Suprapubic skin (tissue), 4 donors: ENCODE results near the gene PPP2R3B. TPM values are rescaled to one million over a fixed set of nuclear protein-coding genes. Genes with fewer than 3 reads are reported as not detected.
A peak's percentile ranks its signal among the peaks of the same experiment; 100 is the strongest.

ENCODE experiments used
- DNase-seq, 2 donors: peaks; one replicate each; pipeline ENCODE4 v3.0.0-alpha.2; 2019; ENCODE audit warnings: low spot score in 2 of 2
- H3K27ac ChIP-seq: fragments of 200-600 bp; sonication (generic); one replicate; pipeline ENCODE4 v1.5.1; 2019
- H3K27me3 ChIP-seq: fragments of 200-600 bp; sonication (generic); one replicate; pipeline ENCODE4 v1.5.1; 2019
- H3K36me3 ChIP-seq: fragments of 200-600 bp; sonication (generic); one replicate; pipeline ENCODE4 v1.5.1; 2019
- H3K4me1 ChIP-seq: fragments of 200-600 bp; sonication (generic); one replicate; pipeline ENCODE4 v1.5.1; 2019
- H3K4me3 ChIP-seq: fragments of 200-600 bp; sonication (generic); one replicate; pipeline ENCODE4 v1.5.1; 2019; ENCODE audit warnings: mild to moderate bottlenecking
- H3K9me3 ChIP-seq: fragments of 200-600 bp; sonication (generic); one replicate; pipeline ENCODE4 v1.5.1; 2019
- EP300 ChIP-seq: sonication (generic); formaldehyde crosslinking; IDR thresholded peaks from one replicate; pipeline ENCODE4 v1.6.1; 2017; ENCODE audit warnings: antibody characterized with exemption
- POLR2A ChIP-seq, 2 donors: fragments of 450-650 bp; IDR thresholded peaks; one replicate each; pipeline ENCODE4 v1.6.1; 2017; ENCODE audit warnings: antibody characterized with exemption in 2 of 2, mild to moderate bottlenecking in 2 of 2, moderate library complexity in 2 of 2
- POLR2AphosphoS5 ChIP-seq, 3 donors: sonication (generic); formaldehyde crosslinking; IDR thresholded peaks; one replicate each; pipeline ENCODE4 v1.6.1; 2017; ENCODE audit warnings: antibody characterized with exemption in 3 of 3
- WGBS: methylation state at CpG from one replicate; pipeline ENCODE4 v1.1.5; 2018; 5-methylcytosine and 5-hydroxymethylcytosine counted together
- total RNA-seq, 4 donors: library from RNA; depleted of rRNA; stranded (reverse); fragments of >200 nt; gene quantifications; one replicate each; pipeline ENCODE4 v1.1.0, GENCODE V29; 2016
- TF ChIP-seq, protein P1 (sequence below), 2 donors: fragments of 200-600 bp in 1 of 2; fragments of 450-650 bp in 1 of 2; sonication (generic) in 1 of 2; IDR thresholded peaks; one replicate each; pipeline ENCODE4 v1.5.1; 2016 to 2019; ENCODE audit warnings: antibody characterized with exemption in 2 of 2, mild to moderate bottlenecking in 1 of 2, moderate library complexity in 1 of 2

Gene PPP2R3B
- total RNA-seq, 4 donors from 2014 or later = 31.8 to 79.6 (median 47.1) TPM

DNA sequence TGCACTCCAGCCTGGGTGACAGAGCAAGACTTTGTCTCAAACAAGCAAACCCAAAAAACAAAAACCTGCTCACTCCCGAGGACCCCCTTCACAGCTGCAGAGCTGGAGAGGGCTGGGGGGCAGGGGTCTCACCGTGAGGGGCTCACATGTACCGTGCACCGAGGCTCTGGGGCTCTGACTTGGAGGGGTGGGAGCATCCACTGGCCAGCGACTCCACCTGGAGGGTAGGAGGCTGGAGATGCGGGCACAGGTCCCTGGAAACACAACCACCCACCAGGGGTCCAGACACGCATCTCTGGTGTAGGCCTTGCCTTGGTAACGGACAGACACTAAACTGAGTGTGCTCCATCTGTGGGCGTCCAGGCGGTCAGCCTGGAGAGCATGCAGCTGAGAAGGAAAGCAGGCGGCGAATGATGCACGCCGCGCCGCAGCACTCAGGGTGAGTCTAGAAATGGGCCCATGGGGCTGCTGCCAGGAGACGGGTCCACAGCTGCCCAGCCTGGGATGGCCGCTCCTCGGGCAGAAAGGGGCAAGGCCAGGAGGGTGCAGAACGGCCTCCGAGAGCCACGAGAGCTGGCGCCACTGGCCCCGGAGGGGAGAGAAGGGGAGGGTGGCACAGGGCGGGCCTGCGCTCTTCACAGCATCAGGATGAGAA is 26.1 kb downstream of the PPP2R3B start:
- TF ChIP-seq POLR2AphosphoS5 (IDR thresholded peaks at IDR 0.05) (no peak), EP300 (no peak), POLR2A (IDR thresholded peaks at IDR 0.05) (no peak)
- TF ChIP-seq, protein P1, sequence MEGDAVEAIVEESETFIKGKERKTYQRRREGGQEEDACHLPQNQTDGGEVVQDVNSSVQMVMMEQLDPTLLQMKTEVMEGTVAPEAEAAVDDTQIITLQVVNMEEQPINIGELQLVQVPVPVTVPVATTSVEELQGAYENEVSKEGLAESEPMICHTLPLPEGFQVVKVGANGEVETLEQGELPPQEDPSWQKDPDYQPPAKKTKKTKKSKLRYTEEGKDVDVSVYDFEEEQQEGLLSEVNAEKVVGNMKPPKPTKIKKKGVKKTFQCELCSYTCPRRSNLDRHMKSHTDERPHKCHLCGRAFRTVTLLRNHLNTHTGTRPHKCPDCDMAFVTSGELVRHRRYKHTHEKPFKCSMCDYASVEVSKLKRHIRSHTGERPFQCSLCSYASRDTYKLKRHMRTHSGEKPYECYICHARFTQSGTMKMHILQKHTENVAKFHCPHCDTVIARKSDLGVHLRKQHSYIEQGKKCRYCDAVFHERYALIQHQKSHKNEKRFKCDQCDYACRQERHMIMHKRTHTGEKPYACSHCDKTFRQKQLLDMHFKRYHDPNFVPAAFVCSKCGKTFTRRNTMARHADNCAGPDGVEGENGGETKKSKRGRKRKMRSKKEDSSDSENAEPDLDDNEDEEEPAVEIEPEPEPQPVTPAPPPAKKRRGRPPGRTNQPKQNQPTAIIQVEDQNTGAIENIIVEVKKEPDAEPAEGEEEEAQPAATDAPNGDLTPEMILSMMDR (IDR thresholded peaks at IDR 0.05) = no peak

DNA sequence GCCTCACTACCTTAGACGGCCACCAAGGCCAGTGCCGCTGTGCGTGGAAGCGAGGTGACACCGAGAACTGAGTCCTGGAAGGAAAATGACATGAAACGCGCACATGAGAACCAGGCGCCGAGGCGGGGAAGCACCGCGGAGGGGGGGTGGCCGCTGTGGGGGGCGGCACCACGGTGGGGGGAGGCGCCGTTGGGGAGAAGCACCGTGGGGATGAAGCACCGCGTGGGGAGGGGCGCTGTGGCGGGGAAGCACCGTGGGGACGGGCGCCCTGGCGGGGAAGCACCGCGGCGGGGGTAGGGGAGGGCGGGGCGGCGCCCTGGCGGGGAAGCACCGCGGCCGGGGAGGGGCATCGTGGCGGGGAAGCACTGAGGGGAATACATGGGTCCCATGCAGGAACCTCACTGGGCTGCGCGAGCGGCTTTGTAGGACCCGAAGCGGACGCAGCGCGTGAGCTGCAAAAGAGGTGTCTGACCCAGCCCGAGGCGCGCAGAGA is 28.0 kb downstream of the PPP2R3B start:
- Histone ChIP-seq H3K36me3 (peaks cover 51% of the 10 kb centered on the region), H3K4me1 (no peaks in the 10 kb centered on the region), H3K9me3 (peaks cover 6% of the 10 kb centered on the region), H3K4me3 (no peak overlapping the region), H3K27me3 (no peaks in the 10 kb centered on the region), H3K27ac (no peak overlapping the region)
- peak in 1 of 2 donors; percentile 73 for DNase-seq
- WGBS = 94% methylated on average over 45 of the region's 49 CpGs
- TF ChIP-seq POLR2AphosphoS5 (IDR thresholded peaks at IDR 0.05) (no peak), POLR2A (IDR thresholded peaks at IDR 0.05) (no peak), EP300 (no peak)
- TF ChIP-seq, protein P1 (IDR thresholded peaks at IDR 0.05) = no peak

More for the DNA sequence above, 26.1 kb downstream of the PPP2R3B start:
- Histone ChIP-seq H3K27ac (no peak overlapping the region), H3K36me3 (peaks cover 45% of the 10 kb centered on the region), H3K27me3 (no peaks in the 10 kb centered on the region), H3K9me3 (peaks cover 6% of the 10 kb centered on the region), H3K4me3 (no peak overlapping the region), H3K4me1 (no peaks in the 10 kb centered on the region)
- WGBS = 98% methylated on average over 22 of the region's 26 CpGs
- DNase-seq = peak in 1 of 2 donors; percentile 44

DNA sequence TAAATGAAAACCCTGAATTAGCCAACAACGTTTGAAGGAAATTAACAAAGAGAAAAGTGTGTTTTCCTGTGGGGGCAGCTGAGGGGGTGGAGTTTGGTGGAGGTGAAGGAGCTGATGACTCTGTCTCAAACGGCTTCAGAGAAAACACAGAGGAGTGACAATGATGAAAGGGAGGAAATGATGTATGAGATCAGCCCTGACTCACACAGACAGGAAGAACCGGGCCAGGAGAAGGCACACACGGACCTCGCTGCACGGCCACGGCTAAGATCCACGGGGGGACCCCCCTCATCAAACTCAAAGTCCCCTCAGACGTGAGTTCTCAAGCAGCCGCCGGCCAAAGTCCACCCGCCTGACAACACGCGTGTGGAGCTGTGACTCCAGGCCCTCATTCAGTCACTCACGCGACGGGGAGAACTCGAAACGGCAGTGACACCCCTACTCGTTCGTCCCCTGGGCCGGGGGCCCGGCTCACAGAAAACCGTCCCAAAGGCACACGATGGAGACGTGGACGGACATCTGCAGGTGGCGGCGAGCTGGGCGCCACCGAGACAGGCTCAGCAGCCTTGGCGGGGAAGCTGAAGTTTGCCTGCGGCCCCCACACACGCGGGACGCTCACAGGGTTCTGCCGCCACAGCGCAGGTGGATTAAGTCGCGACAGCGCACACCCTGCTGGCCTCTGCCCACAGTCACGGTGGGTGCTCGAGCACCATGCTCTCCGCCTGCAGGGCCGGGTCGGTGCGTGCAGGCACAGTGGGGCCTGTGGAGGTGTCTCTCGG is 28.8 kb downstream of the PPP2R3B start:
- 79% methylated on average over 20 of the region's 48 CpGs for WGBS
- H3K9me3 ChIP-seq = peaks cover 6% of the 10 kb centered on the region
- no peak overlapping the region for H3K27ac ChIP-seq

GRCh38 chrX:357035-357692 is 29.5 kb downstream of the PPP2R3B start:
- Histone ChIP-seq H3K27me3 (no peaks in the 10 kb centered on the region), H3K9me3 (peaks cover 6% of the 10 kb centered on the region), H3K36me3 (peaks cover 58% of the 10 kb centered on the region), H3K27ac (no peak overlapping the region), H3K4me1 (no peaks in the 10 kb centered on the region), H3K4me3 (no peak overlapping the region)
- 91% methylated on average over 14 of the region's 14 CpGs for WGBS
- TF ChIP-seq EP300 = no peak
- no peak for TF ChIP-seq POLR2AphosphoS5 (IDR thresholded peaks at IDR 0.05)
- TF ChIP-seq, protein P1 (IDR thresholded peaks at IDR 0.05) = no peak
- TF ChIP-seq POLR2A (IDR thresholded peaks at IDR 0.05) = no peak
- no peak for DNase-seq

More for the DNA sequence above, 28.8 kb downstream of the PPP2R3B start:
- H3K27me3 ChIP-seq = no peaks in the 10 kb centered on the region
- H3K36me3 ChIP-seq = peaks cover 51% of the 10 kb centered on the region
- no peak for DNase-seq
- TF ChIP-seq EP300 (no peak), POLR2A (IDR thresholded peaks at IDR 0.05) (no peak), POLR2AphosphoS5 (IDR thresholded peaks at IDR 0.05) (no peak)
- TF ChIP-seq, protein P1 (IDR thresholded peaks at IDR 0.05) = no peak
- no peaks in the 10 kb centered on the region for H3K4me1 ChIP-seq
- H3K4me3 ChIP-seq = no peak overlapping the region
